Dermis lymphatic vessel endothelial cell (primary cell): ENCODE data around the gene CCDC117. TPM values are rescaled to one million over a fixed set of nuclear protein-coding genes. Genes with fewer than 3 reads are reported as not detected.

Experiments
- total RNA-seq: library from RNA; depleted of rRNA; stranded (reverse); fragments of >200 nt; gene quantifications from 2 replicates; pipeline ENCODE4 v1.2.1, GENCODE V29; 2014

The CCDC117 gene, protein sequence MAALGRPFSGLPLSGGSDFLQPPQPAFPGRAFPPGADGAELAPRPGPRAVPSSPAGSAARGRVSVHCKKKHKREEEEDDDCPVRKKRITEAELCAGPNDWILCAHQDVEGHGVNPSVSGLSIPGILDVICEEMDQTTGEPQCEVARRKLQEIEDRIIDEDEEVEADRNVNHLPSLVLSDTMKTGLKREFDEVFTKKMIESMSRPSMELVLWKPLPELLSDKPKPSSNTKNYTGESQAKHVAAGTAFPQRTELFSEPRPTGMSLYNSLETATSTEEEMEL
- 14.3 and 16.8 TPM in 2 replicates for total RNA-seq

GRCh38 chr22:28772633-28773460, at the start of gene CCDC117:
TSS of gene CCDC117 (plus strand) at chr22:28772695. CDS start at chr22:28772850, 155 bp downstream.

DNA sequence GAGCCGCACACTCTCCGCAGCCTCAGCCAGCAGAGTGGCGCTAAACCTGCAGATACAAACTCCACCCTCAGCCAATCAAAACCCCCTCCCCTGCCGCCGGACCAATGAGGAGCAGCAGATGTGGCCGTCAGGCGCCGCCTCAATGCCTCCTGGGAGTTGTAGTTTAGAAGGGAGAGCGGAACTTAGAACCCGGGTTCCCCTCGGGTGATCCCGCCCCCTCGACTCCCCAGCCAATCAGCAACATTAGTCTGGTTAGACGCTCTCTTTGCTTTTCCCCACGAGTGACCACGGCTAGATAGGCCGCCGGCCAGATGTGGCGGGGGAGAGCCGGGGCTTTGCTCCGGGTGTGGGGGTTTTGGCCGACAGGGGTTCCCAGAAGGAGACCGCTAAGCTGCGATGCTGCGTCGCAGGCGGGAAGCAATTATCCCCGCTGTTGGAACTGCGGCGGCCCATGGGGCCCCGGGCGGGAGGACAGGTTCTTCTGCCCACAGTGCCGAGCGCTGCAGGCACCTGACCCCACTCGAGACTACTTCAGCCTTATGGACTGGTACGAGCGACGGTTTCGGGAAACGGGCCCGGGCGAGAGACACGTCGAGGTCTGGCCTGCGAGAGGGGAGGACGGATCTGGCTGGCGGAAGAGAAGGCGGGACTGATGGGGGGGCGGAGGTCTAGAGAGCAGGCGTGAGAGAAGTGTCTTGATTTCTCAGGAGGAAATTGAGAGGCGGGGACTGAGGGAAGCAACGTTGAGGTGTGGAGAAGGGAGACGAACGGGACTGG, 30.5 kb upstream of the CCDC117 start, which contains the start of the genes CHEK2 and HSCB:
Gene CHEK2, minus strand, starts transcription at position 36 of the 777 bp plus-strand sequence. CDS start 7,099 bp downstream, outside the sequence.
Gene HSCB, plus strand, starts transcription at position 255 of the 777 bp plus-strand sequence. Its CDS starts 57 bp downstream, at position 312.

GRCh38 chr22:28800308-28801041, 28.0 kb downstream of the CCDC117 start, which contains the start of gene XBP1:
TSS of gene XBP1 (minus strand) at chr22:28800569.

Other genes starting within 250 kb of the CCDC117 start
- 16.1 and 22.8 TPM in 2 replicates for gene TTC28, start 92.9 kb upstream of the CCDC117 start, total RNA-seq
- 4.1 and 4.4 TPM in 2 replicates for gene CHEK2, start 30.9 kb upstream of the CCDC117 start, total RNA-seq
- 21.2 and 23.8 TPM in 2 replicates for gene HSCB, start 30.7 kb upstream of the CCDC117 start, total RNA-seq
- gene XBP1, start 27.9 kb downstream of the CCDC117 start, total RNA-seq = 90.9 and 107 TPM in 2 replicates
- 1.5 TPM in 2 replicates for gene ZNRF3, start 110.9 kb downstream of the CCDC117 start, total RNA-seq